HG03439 (cell line): ENCODE data around the gene SVBP.
A peak's percentile ranks its signal among the peaks of the same experiment; 100 is the strongest.

Experiments
- ATAC-seq: cut with Tn5 transposase; IDR thresholded peaks from one replicate; pipeline ENCODE4 v1.9.1; 2021; ENCODE audit warnings: mild to moderate bottlenecking, moderate library complexity; ENCODE audit not compliant: unreplicated experiment

SVBP gene

GRCh38 chr1:42806593-42806992 is 10.6 kb downstream of the SVBP start:
- no peak for ATAC-seq

GRCh38 chr1:42806171-42806570 is 11.0 kb downstream of the SVBP start:
- no peak for ATAC-seq

DNA sequence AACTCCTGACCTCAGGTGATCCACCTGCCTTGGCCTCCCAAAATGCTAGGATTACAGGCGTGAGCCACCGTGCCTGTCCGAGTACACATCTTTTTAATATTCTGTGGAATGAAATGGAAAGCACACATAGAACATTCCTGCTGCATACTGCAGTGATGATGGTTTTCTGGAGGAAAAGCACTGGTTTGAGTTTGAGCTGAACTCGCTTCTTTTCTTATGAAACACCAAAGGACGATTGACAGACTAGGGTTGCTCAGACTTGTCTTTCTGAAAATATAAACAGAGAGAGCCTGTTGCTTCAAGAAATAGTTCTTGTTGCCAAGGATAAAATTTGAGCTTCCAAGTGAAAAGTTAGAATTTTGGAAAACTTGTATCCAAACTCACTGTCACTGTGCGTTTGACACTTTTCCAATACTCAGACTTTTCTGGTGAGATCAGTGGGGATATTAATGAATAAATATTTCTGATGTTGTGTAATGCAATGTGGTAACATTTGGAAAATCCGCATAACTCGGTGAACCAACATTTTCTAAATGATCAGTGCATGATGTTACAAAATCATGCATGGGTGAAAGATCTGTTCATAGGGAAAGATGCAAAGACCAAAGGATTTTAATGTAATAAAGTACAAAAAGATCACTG is 15.2 kb downstream of the SVBP start:
- ATAC-seq, result no peak

DNA sequence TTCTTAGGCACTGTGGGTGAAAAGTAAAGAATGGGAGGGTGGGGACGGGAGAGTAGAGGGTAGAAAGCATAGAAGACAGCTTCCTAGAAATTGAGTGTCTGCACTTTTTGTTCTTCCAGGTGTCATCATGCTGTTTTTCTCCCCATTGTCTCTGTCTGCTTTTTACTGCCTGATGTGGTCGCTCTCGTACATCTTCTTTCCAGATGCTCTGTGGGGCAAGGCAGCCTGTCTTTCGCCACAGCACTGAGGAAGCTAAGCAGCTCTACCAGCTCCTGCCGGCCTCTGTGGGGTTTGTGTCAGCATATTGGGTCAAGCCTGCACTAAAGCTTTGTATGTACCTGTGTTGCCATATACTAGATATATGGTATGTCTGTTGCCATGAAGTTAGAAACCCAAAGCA is 19.2 kb downstream of the SVBP start:
- no peak for ATAC-seq

GRCh38 chr1:42797414-42797813 is 19.8 kb downstream of the SVBP start:
- ATAC-seq, result no peak

- ATAC-seq, result no peak
These were observed 23.4 kb downstream of the SVBP start for GRCh38 chr1:42793824-42794223.

- ATAC-seq, result no peak
These were observed 29.2 kb downstream of the SVBP start for GRCh38 chr1:42788021-42788420.

- no peak for ATAC-seq
These were observed 31.1 kb downstream of the SVBP start for GRCh38 chr1:42786097-42786496.

DNA sequence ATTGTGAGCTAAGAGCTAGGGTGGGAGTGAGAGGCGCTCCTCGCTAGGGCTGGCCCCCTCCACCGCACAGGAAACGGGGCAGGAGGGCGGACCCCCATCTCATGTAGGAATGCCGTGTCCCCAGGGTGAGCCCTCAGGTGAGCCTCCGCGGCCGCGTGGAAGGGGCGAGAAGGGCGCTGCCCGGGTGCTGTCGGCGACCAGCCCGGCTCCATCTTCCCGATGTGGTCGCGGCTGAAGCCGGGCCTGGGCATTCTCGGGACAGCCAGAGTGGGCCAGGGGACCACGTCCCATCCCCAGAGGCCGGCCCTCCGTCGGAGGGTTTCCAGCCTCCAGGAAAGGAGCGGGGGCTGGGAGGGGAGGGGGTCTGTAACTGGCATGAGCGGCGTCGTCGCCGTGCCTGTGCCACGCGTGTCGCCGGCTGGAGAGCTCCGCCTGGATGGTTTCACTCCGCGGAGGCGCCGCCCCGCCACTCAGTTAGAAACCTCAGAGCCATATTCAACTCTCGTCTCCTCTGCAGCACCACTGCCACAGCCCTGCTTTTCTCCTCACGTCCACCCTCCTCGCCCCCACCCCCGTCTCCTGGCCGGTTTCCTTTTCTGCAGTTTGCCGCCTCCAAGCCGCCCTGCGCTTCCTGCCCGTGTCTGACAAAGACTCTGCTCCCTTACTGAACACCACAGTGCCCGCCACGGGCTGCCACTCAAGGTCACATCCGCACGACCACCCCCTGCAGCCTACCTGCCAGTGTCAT is 32.1 kb downstream of the SVBP start, which contains the start of gene TMEM269:
TMEM269 (plus strand) TSS at position 46 of the 748 bp plus-strand sequence. CDS start 4,903 bp downstream, outside the sequence.
- no peak for ATAC-seq

GRCh38 chr1:42784547-42784945 is 32.7 kb downstream of the SVBP start:
- ATAC-seq, result no peak

GRCh38 chr1:42783092-42783491 is 34.1 kb downstream of the SVBP start:
- no peak for ATAC-seq

- ATAC-seq, result no peak
These were observed 37.0 kb downstream of the SVBP start for GRCh38 chr1:42780176-42780575.

DNA sequence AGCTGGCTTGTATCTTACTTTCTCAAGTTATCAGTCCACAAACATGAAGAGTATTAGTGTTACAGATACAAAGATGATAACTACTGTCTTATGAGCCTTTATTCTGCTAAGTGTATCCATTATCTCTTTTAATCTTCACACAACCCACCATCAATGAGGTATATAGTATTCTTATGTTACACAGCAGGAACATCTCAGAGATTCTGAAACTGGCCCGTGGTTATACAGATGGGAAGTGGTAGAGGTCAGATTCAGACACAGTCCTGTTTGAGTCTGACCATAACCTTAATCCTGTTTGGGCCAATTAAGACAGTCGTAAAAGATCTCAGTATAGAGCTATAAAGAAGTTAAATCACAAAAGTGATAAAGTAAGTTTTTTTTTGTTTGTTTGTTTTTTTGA is 37.5 kb downstream of the SVBP start:
- ATAC-seq, result no peak

- no peak for ATAC-seq
These were observed 39.3 kb downstream of the SVBP start for GRCh38 chr1:42777852-42778251.

GRCh38 chr1:42776502-42776901 is 40.7 kb downstream of the SVBP start:
- no peak for ATAC-seq

GRCh38 chr1:42774928-42775526 is 42.2 kb downstream of the SVBP start:
- ATAC-seq, result no peak

GRCh38 chr1:42773420-42773819 is 43.8 kb downstream of the SVBP start:
- ATAC-seq, result no peak

GRCh38 chr1:42769811-42770210 is 47.4 kb downstream of the SVBP start:
- ATAC-seq, result no peak

DNA sequence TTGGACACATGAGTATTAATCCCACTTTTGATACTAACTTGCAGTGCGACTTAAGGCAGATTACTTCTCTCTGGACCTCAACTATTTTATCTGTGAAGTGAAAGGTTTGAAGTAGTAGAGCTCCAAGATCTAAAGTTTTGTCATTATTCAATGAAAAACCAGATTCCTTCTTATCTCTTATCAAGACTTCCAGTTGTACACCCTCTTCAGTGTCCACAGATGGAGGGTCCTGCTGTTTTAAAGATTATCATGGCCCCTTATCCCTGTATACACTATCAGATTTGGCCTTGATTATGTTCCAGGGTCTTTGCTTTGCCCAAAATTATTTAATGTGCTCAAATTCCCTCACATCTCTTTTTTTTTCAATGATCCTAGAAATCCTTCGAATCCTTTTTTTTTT is 49.0 kb downstream of the SVBP start:
- no peak for ATAC-seq

DNA sequence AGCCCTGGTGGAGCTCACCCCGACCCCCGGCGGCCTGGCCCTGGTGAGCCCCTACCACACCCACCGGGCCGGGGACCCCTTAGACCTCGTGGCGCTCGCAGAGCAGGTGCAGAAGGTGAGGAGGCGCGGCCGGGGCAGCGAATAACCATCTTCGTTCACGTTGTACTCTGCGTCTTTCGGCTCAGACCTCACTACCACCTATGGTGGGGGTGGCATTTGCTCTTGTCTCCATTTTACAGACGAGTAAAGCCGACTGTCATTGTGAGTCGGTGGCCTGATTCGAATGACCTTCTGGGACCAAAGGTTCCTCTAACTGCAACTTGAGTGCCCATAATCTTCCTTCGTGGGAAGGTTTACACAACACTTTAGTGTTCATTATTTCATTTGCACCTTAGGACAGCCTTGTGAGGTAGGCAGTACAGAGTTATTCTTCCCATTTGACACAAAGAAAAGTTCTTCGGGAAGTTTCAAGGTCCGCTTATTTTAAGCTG is 49.6 kb downstream of the SVBP start:
- peak; percentile 3 for ATAC-seq

DNA sequence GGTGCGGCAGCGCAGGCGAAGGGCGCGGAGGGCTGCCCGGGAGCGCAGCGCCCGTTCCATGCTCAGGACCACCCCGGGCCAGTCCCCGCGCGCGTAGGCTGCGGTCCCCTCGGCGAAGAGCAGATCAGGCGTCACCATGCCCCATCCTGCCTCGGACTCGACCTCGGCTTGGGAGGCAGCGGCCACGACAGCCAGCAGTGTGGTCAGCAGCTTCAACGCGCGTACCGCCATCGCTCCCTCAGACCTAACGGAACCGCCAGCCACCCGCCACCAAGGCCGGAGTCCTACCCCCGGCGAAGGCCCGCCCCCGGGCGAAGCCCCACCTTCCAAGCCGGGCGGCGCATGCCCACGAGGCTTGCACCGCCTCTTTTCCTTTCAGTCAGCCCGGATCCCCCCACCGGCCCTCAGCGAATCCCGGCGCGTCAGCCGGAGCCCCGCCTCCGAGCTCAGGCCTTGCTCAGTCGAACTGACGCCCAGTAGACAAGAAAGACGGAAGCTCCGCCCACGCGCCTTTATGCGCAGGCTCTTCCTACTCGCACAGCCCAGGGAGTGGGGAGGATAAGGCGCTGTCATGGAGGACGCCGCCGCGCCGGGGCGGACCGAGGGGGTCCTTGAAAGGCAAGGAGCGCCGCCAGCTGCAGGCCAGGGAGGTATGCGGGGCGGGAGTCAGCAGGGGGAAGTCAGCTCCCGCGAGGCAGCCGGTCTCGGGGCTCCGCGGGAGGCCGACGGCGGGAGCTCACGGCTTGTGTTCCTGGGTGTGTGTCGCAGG is 50.3 kb downstream of the SVBP start, which contains the start of the genes C1orf50 and P3H1:
C1orf50 (plus strand) TSS at position 509 of the 769 bp plus-strand sequence; CDS start at position 572, 63 bp downstream.
P3H1 (minus strand) TSS at position 288 of the 769 bp plus-strand sequence; CDS start at position 231, 57 bp downstream.
- ATAC-seq, result peak; percentile 87
